GM18861 (cell line): Measurements from ENCODE around the gene PFKL.
"Not testable (repeated sequence)": the region's sequence is repeated elsewhere in the genome, so short reads cannot be mapped to it uniquely, and the experiment has no call there.

ENCODE experiments used
- ATAC-seq: cut with Tn5 transposase; IDR thresholded peaks from one replicate; pipeline ENCODE4 v1.9.1; 2021; ENCODE audit not compliant: unreplicated experiment

PFKL gene

GRCh38 chr21:44337941-44338895 is 38.4 kb downstream of the PFKL start:
- ATAC-seq = no peak

GRCh38 chr21:44338971-44339910 is 39.4 kb downstream of the PFKL start, which contains the start of gene CFAP410:
TSS of gene CFAP410 (minus strand) at chr21:44339390. CDS start at chr21:44339194, 196 bp downstream.
- peak; percentile 80 for ATAC-seq

- not testable (repeated sequence) for ATAC-seq
Observed at GRCh38 chr21:44341726-44342458, 42.0 kb downstream of the PFKL start.

- ATAC-seq = not testable (repeated sequence)
Observed at GRCh38 chr21:44342981-44343380, 43.1 kb downstream of the PFKL start.

GRCh38 chr21:44344541-44345183 is 44.8 kb downstream of the PFKL start:
- ATAC-seq = no peak

GRCh38 chr21:44345495-44345894 is 45.6 kb downstream of the PFKL start:
- ATAC-seq = no peak

DNA sequence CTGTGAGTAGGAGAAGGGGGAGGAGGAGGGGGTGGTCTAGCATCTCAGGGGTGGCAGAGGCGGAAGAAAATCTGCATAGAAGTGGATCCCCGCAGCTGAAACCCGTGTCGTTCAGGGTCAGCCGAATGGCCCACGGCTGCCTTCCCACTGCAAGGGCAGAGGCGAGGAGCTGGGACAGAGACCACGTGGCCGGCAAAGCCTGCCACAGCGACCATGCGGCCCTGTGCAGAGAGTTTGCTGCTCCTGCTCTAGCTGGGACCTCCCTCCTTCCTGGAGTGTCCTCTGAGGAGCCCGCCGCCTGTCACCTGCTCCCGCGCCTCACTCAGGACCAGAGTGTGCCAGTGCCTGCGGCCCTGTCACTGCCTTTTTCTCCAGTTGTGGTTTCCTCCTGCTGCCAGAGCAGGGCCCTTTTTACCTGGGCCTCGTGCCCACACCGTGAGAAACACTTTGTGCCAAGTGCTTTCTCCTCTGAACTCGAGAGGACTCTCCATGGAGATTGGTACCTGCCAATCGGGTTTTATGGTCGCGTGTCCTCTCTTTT is 48.1 kb downstream of the PFKL start:
- ATAC-seq = no peak

GRCh38 chr21:44348861-44349260 is 49.0 kb downstream of the PFKL start:
- ATAC-seq = no peak

GRCh38 chr21:44349416-44349846 is 49.6 kb downstream of the PFKL start:
- no peak for ATAC-seq

GRCh38 chr21:44349847-44350772 is 50.3 kb downstream of the PFKL start:
- no peak for ATAC-seq

DNA sequence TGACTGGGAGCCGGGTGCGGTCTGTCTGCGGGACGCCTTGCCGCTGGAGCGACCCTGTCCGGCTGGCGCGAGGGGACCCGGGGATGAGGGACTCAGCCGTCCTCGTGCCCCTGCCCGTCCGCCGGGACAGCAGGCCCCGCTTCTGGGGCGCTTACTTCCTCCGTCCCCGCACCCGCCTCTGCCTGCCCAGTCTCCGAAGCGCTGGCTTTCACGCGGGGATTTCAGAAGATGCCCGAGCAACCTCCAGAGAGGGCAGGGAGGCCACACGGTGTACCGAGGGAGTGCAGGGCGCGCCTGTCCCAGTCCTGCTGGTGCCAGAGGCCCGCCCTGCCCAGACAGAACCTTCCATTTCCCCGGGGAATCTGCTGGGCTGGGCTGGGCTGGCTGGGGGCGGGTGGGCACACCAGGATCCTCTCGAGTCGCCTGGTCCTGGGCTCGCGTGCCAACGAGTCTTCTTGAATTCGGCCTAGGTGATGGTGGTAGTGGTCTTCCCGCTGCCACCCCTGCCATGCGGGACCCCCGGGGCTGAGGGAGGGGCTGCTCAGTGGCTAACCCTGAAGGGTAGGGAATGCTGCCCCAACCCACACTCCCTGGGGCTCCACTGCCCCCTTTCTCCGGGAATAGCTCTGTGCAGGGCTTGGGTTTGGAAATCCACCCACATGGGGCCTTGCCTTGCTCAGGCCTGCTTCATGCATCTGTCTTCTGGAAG is 51.1 kb downstream of the PFKL start:
- no peak for ATAC-seq

DNA sequence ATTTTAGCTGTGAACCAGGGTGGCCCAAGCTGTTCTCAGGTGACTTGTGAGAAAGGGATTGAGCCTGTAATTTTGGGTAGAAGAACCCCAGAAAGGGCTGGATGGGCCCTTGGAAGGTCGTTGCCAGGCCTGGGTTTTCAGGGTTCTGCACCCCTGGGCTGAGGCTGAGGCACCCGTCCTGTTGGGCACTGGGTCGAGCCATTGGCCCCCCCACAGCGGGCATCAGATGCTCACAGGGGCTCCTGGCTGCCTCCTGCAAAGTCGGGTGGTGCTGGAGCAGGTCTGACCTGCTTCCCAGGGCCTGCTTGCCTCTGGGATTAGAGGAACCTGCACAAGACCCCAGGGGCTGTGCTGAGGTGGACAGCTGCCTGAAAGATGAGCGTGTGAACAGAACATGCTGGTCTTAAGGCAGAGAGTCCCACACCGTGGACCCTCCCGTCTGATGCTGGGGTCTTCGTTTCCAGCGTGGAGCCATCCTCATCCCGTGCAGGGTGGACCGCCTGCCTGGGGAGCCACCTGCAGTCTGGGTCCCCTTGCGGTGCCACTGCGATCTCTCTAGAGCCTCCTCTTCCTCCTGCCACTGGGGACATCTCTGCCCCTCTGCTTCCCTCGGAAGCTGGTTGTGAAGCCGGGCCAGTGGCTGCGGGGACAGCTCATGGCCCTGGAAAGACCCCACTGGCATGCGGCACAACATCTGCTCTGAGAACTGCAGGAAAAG is 51.8 kb downstream of the PFKL start:
- no peak for ATAC-seq

- no peak for ATAC-seq
Observed at GRCh38 chr21:44352253-44352860, 52.5 kb downstream of the PFKL start.

DNA sequence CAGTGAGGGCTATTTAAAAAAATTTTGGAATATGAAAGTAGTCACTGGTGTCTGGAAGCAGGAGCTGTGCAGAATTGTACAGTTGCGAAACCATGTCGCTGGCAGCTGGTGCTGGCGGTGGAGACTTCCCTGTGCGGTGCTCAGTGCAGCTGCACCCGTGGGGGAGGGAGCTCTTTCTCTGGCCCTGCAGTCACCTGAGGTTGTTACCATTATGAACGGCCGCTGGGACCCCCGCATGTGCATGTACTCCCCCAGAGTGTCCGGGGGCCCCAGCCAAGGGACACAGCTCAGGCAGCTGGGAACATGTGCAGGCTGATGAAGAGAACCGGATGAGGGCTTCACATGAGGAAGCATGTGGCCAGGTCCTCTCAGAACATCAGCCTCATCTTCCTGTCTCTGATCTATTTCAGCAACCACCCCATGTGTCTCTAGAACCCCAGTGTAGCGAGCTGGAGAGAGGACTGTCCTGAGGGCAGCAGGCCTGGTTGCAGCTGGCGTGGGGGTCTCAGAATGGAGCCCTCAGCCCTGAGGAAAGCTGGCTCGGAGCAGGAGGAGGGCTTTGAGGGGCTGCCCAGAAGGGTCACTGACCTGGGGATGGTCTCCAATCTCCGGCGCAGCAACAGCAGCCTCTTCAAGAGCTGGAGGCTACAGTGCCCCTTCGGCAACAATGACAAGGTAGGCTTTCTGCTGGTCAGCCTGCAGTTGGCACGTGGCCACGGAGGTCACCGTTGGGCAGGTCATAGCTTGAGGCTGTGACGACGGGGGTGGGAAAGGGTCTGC is 53.5 kb downstream of the PFKL start, which contains the start of gene TRPM2:
TSS of gene TRPM2 (plus strand) at position 431 of the 780 bp plus-strand sequence. CDS start at position 511, 80 bp downstream.
- ATAC-seq = no peak

DNA sequence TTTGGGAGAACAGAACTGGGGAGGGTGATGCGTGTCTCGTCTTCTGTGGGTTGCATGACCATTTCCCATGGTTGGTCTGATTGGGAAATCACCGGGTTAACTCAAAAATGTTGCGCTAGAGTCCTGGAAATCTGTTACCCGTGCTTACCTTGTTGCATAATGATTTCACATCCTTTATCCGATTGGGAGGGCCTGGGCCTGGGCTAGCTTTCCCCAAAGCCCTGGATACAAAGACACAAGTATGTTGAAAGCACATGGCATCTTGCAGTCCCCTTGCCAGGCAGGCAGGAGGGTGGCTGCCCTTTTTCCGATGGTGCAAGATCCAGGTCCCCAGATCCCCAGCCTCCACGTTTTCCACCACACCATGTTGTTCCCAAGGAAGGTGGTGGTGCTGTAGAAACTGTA is 54.1 kb downstream of the PFKL start:
- ATAC-seq = no peak
